GM18511 (cell line): ENCODE results near the gene SH3GL1.

Experiments
- ATAC-seq: cut with Tn5 transposase; IDR thresholded peaks from one replicate; pipeline ENCODE4 v1.9.1; 2021; ENCODE audit warnings: mild to moderate bottlenecking, moderate library complexity; ENCODE audit not compliant: unreplicated experiment

SH3GL1 gene

GRCh38 chr19:4323692-4324091, 76.7 kb downstream of the SH3GL1 start:
- ATAC-seq: no peak

GRCh38 chr19:4322942-4323665, 77.2 kb downstream of the SH3GL1 start:
- ATAC-seq: no peak

- no peak for ATAC-seq
These were observed 79.9 kb downstream of the SH3GL1 start for GRCh38 chr19:4320419-4320818.

GRCh38 chr19:4319067-4319718, 81.2 kb downstream of the SH3GL1 start:
- no peak for ATAC-seq

GRCh38 chr19:4318460-4318859, 81.9 kb downstream of the SH3GL1 start:
- no peak for ATAC-seq

- no peak for ATAC-seq
These were observed 83.4 kb downstream of the SH3GL1 start for GRCh38 chr19:4316956-4317355.

- no peak for ATAC-seq
These were observed 86.4 kb downstream of the SH3GL1 start for GRCh38 chr19:4313847-4314490.
